Natural killer cell (primary cell): ENCODE data around the gene SPOCK1. TPM values are rescaled to one million over a fixed set of nuclear protein-coding genes. Genes with fewer than 3 reads are reported as not detected.

Experiments used
- ATAC-seq, 3 donors: fragments of 150-1000 bp in 2 of 3; fragments of 200-7000 bp in 1 of 3; cut with Tn5 transposase; 1 replicate in 1 of 3; 2 replicates in 2 of 3; pipeline ENCODE4 v1.10.0; 2021; ENCODE audit warnings: mild to moderate bottlenecking in 2 of 3, moderate library complexity in 2 of 3
- DNase-seq, 2 donors: peaks; one replicate each; pipeline versions ENCODE4 v3.0.0 to v3.0.0-alpha.2; 2013 to 2021; ENCODE audit warnings: mixed read lengths in 1 of 2
- H3K27ac ChIP-seq: one replicate; pipeline ENCODE4 v1.5.1; 2013; ENCODE audit warnings: mild to moderate bottlenecking, low read length
- H3K27me3 ChIP-seq: one replicate; pipeline ENCODE4 v1.6.1; 2013; ENCODE audit warnings: low read length; ENCODE audit not compliant: control insufficient read depth, insufficient read depth
- H3K36me3 ChIP-seq: one replicate; pipeline ENCODE4 v1.6.1; 2013; ENCODE audit warnings: low read length; ENCODE audit not compliant: control insufficient read depth, insufficient read depth
- H3K4me1 ChIP-seq: one replicate; pipeline ENCODE4 v1.6.1; 2013; ENCODE audit warnings: low read length; ENCODE audit not compliant: control insufficient read depth, insufficient read depth
- H3K4me3 ChIP-seq: one replicate; pipeline ENCODE4 v1.5.1; 2013; ENCODE audit warnings: low read length
- H3K9me3 ChIP-seq: one replicate; pipeline ENCODE4 v1.6.1; 2013; ENCODE audit warnings: low read length; ENCODE audit not compliant: control insufficient read depth, insufficient read depth
- H3K27ac Mint-ChIP-seq, 2 donors: one replicate each; pipeline ENCODE4 v1.8.0; 2022; ENCODE audit warnings: mild to moderate bottlenecking in 2 of 2, mixed read lengths in 2 of 2, moderate library complexity in 1 of 2
- H3K27me3 Mint-ChIP-seq, 2 donors: one replicate each; pipeline ENCODE4 v1.8.0; 2022; ENCODE audit warnings: low read depth in 2 of 2, mixed read lengths in 2 of 2
- H3K36me3 Mint-ChIP-seq: one replicate; pipeline ENCODE4 v1.8.0; 2022; ENCODE audit warnings: mixed read lengths
- H3K4me1 Mint-ChIP-seq, 2 donors: one replicate each; pipeline ENCODE4 v1.8.0; 2022; ENCODE audit warnings: mixed read lengths in 2 of 2
- H3K4me3 Mint-ChIP-seq: one replicate; pipeline ENCODE4 v1.8.0; 2022; ENCODE audit warnings: mild to moderate bottlenecking, moderate library complexity, mixed read lengths
- H3K9me3 Mint-ChIP-seq, 2 donors: one replicate each; pipeline ENCODE4 v1.8.0; 2022; ENCODE audit warnings: mixed read lengths in 2 of 2
- WGBS: methylation state at CpG from one replicate; pipeline ENCODE4 v1.1.7; 2013; ENCODE audit warnings: missing lambda C conversion rate; ENCODE audit not compliant: insufficient coverage; 5-methylcytosine and 5-hydroxymethylcytosine counted together
- intact Hi-C: fragments of 100-400 bp; cut with micrococcal nuclease; formaldehyde crosslinking; loops from one replicate; pipeline ENCODE4 v1.14.2; 2022
- total RNA-seq, 4 donors: library from RNA; stranded (reverse); fragments of 120-200 nt in 1 of 4; gene quantifications; one replicate each; pipeline versions ENCODE4 v1.2.3 to v1.2.4, GENCODE V29; 2013 to 2022
- TF ChIP-seq, protein P1 (sequence below): fragments of 200-600 bp; IDR thresholded peaks from one replicate; pipeline ENCODE4 v1.8.0; 2022; ENCODE audit warnings: antibody characterized with exemption

SPOCK1 gene
- total RNA-seq, 3 donors from 2014 or later (not counting 1 experiment from before 2014, with no cell fraction given): 0.09 to 1.6 (median 0.61) TPM

- 80% methylated on average over 3 of the region's 4 CpGs for WGBS
- Histone ChIP-seq H3K27me3 (no peaks in the 10 kb centered on the region), H3K27ac (no peak overlapping the region), H3K4me3 (no peak overlapping the region), H3K36me3 (no peaks in the 10 kb centered on the region), H3K4me1 (no peaks in the 10 kb centered on the region), H3K9me3 (no peaks in the 10 kb centered on the region)
- Mint-ChIP-seq H3K9me3 (peaks cover 0 to 2% of the 10 kb centered on the region in 2 donors), H3K4me1 (no peaks in the 10 kb centered on the region), H3K36me3 (no peaks in the 10 kb centered on the region), H3K4me3 (no peak overlapping the region), H3K27ac (no peak overlapping the region), H3K27me3 (peaks cover 0 to 3% of the 10 kb centered on the region in 2 donors)
- TF ChIP-seq, protein P1, sequence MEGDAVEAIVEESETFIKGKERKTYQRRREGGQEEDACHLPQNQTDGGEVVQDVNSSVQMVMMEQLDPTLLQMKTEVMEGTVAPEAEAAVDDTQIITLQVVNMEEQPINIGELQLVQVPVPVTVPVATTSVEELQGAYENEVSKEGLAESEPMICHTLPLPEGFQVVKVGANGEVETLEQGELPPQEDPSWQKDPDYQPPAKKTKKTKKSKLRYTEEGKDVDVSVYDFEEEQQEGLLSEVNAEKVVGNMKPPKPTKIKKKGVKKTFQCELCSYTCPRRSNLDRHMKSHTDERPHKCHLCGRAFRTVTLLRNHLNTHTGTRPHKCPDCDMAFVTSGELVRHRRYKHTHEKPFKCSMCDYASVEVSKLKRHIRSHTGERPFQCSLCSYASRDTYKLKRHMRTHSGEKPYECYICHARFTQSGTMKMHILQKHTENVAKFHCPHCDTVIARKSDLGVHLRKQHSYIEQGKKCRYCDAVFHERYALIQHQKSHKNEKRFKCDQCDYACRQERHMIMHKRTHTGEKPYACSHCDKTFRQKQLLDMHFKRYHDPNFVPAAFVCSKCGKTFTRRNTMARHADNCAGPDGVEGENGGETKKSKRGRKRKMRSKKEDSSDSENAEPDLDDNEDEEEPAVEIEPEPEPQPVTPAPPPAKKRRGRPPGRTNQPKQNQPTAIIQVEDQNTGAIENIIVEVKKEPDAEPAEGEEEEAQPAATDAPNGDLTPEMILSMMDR: no peak
- intact Hi-C loops: no loop called here
- ATAC-seq (no peak), DNase-seq (no peak)
Measured at GRCh38 chr5:137128012-137128411, 371.1 kb downstream of the SPOCK1 start.

- Mint-ChIP-seq H3K9me3 (peaks cover 0 to 2% of the 10 kb centered on the region in 2 donors), H3K27ac (no peak overlapping the region), H3K4me3 (no peak overlapping the region), H3K4me1 (no peaks in the 10 kb centered on the region), H3K36me3 (no peaks in the 10 kb centered on the region), H3K27me3 (peaks cover 0 to 3% of the 10 kb centered on the region in 2 donors)
- no peak for ATAC-seq
- no peaks in the 10 kb centered on the region for H3K27me3 ChIP-seq
- no peaks in the 10 kb centered on the region for H3K4me1 ChIP-seq
- 88% methylated on average over 1 of the region's 1 CpG for WGBS
- no peak overlapping the region for H3K4me3 ChIP-seq
- intact Hi-C loops: no loop called here
- no peak for DNase-seq
- no peaks in the 10 kb centered on the region for H3K36me3 ChIP-seq
- no peak overlapping the region for H3K27ac ChIP-seq
- TF ChIP-seq, protein P1: no peak
- no peaks in the 10 kb centered on the region for H3K9me3 ChIP-seq
Measured at GRCh38 chr5:137126829-137127228, 372.3 kb downstream of the SPOCK1 start.

- 83% methylated on average over 2 of the region's 2 CpGs for WGBS
- H3K27me3 Mint-ChIP-seq: no peaks in the 10 kb centered on the region
Measured at GRCh38 chr5:137122558-137122957, 376.6 kb downstream of the SPOCK1 start.

GRCh38 chr5:137122075-137122474, 377.1 kb downstream of the SPOCK1 start:
- no peak for ATAC-seq
- no peak for DNase-seq
- intact Hi-C loops: no loop called here
- Histone ChIP-seq H3K4me1 (no peaks in the 10 kb centered on the region), H3K27me3 (no peaks in the 10 kb centered on the region), H3K27ac (no peak overlapping the region), H3K36me3 (no peaks in the 10 kb centered on the region), H3K9me3 (no peaks in the 10 kb centered on the region), H3K4me3 (no peak overlapping the region)
- H3K4me3 Mint-ChIP-seq: no peak overlapping the region
- H3K27me3 Mint-ChIP-seq: no peaks in the 10 kb centered on the region
- no peaks in the 10 kb centered on the region for H3K9me3 Mint-ChIP-seq
- no peaks in the 10 kb centered on the region for H3K4me1 Mint-ChIP-seq
- no peak overlapping the region for H3K27ac Mint-ChIP-seq
- TF ChIP-seq, protein P1: no peak
- H3K36me3 Mint-ChIP-seq: no peaks in the 10 kb centered on the region
- 50% methylated on average over 2 of the region's 3 CpGs for WGBS

More at GRCh38 chr5:137122558-137122957, 376.6 kb downstream of the SPOCK1 start:
- Mint-ChIP-seq H3K36me3 (no peaks in the 10 kb centered on the region), H3K27ac (no peak overlapping the region), H3K4me3 (no peak overlapping the region), H3K4me1 (no peaks in the 10 kb centered on the region), H3K9me3 (no peaks in the 10 kb centered on the region)
- H3K4me3 ChIP-seq: no peak overlapping the region
- no peak overlapping the region for H3K27ac ChIP-seq
- DNase-seq (no peak), ATAC-seq (no peak)
- H3K36me3 ChIP-seq: no peaks in the 10 kb centered on the region
- H3K9me3 ChIP-seq: no peaks in the 10 kb centered on the region
- no peaks in the 10 kb centered on the region for H3K27me3 ChIP-seq
- TF ChIP-seq, protein P1: no peak
- intact Hi-C loops: no loop called here
- H3K4me1 ChIP-seq: no peaks in the 10 kb centered on the region
